ENCODE data around the gene PDHB. TPM values are rescaled to one million over a fixed set of nuclear protein-coding genes. Genes with fewer than 3 reads are reported as not detected.

Gene PDHB
- total RNA-seq, 2 experiments from 2014 or later = 60.8 to 86.6 TPM

- Histone ChIP-seq H3K4me2 (ENCODE audit: low read length) (no peak overlapping the region), H3K9me3 (ENCODE audit: low read length) (no peaks in the 10 kb centered on the region), H3K9me2 (ENCODE audit: insufficient read depth, low read length) (no peaks in the 10 kb centered on the region), H3K4me1 (ENCODE audit: insufficient read depth, low read length, poor library complexity, severe bottlenecking) (peaks cover 17% of the 10 kb centered on the region), H3K4me3 (ENCODE audit: low read depth, low read length, poor library complexity, severe bottlenecking) (no peak overlapping the region), H4K20me1 (ENCODE audit: insufficient read depth, low read length) (no peaks in the 10 kb centered on the region), H3K36me3 (ENCODE audit: insufficient read depth, low read length) (peaks cover 99% of the 10 kb centered on the region), H3K27ac (ENCODE audit: low read depth, low read length, poor library complexity, severe bottlenecking) (no peak overlapping the region), H2AFZ (ENCODE audit: low read length) (no peak overlapping the region), H3K79me2 (ENCODE audit: insufficient read depth, low read depth, low read length) (no peaks in the 10 kb centered on the region)
- intact Hi-C loops (cut with micrococcal nuclease; ENCODE audit: unreplicated experiment) = loop anchor here (5.0 to 10.0 kb wide), 2 partner anchors 105 to 237 kb away; partner anchors contain the start of genes HTD2 and RPP14
- BruUV-seq (replicated peaks) = no TSS peak
- TF ChIP-seq CTCF (conservative IDR thresholded peaks at IDR 0.05; ENCODE audit: low read length) = no peak
- TF ChIP-seq EZH2phosphoT487 (IDR thresholded peaks at IDR 0.05; ENCODE audit: borderline replicate concordance, low read depth, low read length) = no peak
- CTCF ChIA-PET (ENCODE audit: unreplicated experiment) = no interaction called here
- POLR2A ChIA-PET = interaction anchor here (0.8 to 1.8 kb wide), 4 partner anchors 20 to 1311 kb away, joined by 3 to 5 read pairs (median 4); no protein-coding TSS in a partner anchor
- no peak for DNase-seq (ENCODE audit: low spot score)
Measured at GRCh38 chr3:58411851-58412830, 21.5 kb downstream of the PDHB start.

DNA sequence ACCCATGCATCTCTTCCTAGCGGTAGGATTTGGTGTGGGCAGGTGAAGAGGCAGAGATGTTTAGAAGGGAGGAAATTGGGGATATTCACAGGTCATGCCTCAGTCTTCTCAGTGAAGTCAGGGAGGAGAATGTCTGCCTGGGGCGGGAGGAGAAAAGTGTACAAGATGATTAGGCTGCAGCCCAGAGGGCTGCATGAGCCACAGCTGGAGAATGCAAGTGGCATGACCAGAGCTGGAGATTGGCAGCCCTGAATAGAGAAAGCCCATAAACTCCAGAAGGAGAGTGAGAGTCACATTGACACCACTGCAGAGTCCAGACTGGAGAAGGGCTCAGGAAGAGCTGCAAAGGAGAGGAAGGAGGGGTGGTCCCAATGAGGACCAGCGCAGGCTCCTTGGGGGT, 22.6 kb downstream of the PDHB start:
- no TSS peak for BruUV-seq (replicated peaks)
- ChIA-PET CTCF (ENCODE audit: unreplicated experiment) (no interaction called here), POLR2A (interaction anchor here (0.8 to 1.8 kb wide), 2 partner anchors 19 to 54 kb away, joined by 3 to 5 read pairs; no protein-coding TSS in a partner anchor)
- Histone ChIP-seq H3K36me3 (ENCODE audit: insufficient read depth, low read length) (peaks cover 98% of the 10 kb centered on the region), H3K79me2 (ENCODE audit: insufficient read depth, low read depth, low read length) (no peaks in the 10 kb centered on the region), H4K20me1 (ENCODE audit: insufficient read depth, low read length) (no peaks in the 10 kb centered on the region), H2AFZ (ENCODE audit: low read length) (no peak overlapping the region), H3K27ac (ENCODE audit: low read depth, low read length, poor library complexity, severe bottlenecking) (no peak overlapping the region), H3K9me2 (ENCODE audit: insufficient read depth, low read length) (no peaks in the 10 kb centered on the region), H3K9me3 (ENCODE audit: low read length) (no peaks in the 10 kb centered on the region), H3K4me3 (ENCODE audit: low read depth, low read length, poor library complexity, severe bottlenecking) (no peak overlapping the region), H3K4me2 (ENCODE audit: low read length) (no peak overlapping the region), H3K4me1 (ENCODE audit: insufficient read depth, low read length, poor library complexity, severe bottlenecking) (peaks cover 17% of the 10 kb centered on the region)
- DNase-seq (ENCODE audit: low spot score) = no peak
- intact Hi-C loops (cut with micrococcal nuclease; ENCODE audit: unreplicated experiment) = loop anchor here (5.0 to 10.0 kb wide), 2 partner anchors 104 to 236 kb away; partner anchors contain the start of genes HTD2 and RPP14
- TF ChIP-seq CTCF (conservative IDR thresholded peaks at IDR 0.05; ENCODE audit: low read length) = no peak
- no peak for TF ChIP-seq EZH2phosphoT487 (IDR thresholded peaks at IDR 0.05; ENCODE audit: borderline replicate concordance, low read depth, low read length)
